Raji (cell line): ENCODE results near the gene PLSCR5.

ENCODE experiments used
- POLR2A ChIP-seq: IDR thresholded peaks from 2 replicates; pipeline ENCODE4 v1.6.1; 2011; ENCODE audit warnings: low read depth, low read length, control low read depth; ENCODE audit not compliant: insufficient read depth

The PLSCR5 gene

GRCh38 chr3:146611096-146611495 lies 6.0 kb upstream of the PLSCR5 start:
- no peak for TF ChIP-seq POLR2A

DNA sequence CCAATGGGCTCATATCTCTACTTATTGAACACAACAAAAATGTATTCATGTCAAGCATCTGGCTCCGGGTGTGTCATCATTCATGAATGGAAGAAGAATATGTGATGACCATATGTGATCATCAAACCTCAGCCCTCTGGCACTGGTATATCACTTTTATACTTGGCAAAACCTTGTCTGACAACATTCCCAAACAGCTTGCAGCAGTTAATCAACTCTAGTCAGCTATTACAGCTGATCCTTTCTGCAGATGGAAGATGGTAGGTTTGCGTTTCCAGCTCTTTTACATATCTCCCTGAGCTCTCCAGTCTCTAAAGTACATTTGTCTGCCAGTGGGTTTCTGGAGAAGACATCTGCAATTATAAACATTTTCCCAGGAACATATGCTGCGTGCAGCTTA lies 6.6 kb downstream of the PLSCR5 start:
- no peak for TF ChIP-seq POLR2A

GRCh38 chr3:146594843-146595482 lies 10.2 kb downstream of the PLSCR5 start:
- TF ChIP-seq POLR2A, result no peak

- TF ChIP-seq POLR2A, result no peak
These were observed 11.4 kb downstream of the PLSCR5 start for GRCh38 chr3:146593776-146594175.

DNA sequence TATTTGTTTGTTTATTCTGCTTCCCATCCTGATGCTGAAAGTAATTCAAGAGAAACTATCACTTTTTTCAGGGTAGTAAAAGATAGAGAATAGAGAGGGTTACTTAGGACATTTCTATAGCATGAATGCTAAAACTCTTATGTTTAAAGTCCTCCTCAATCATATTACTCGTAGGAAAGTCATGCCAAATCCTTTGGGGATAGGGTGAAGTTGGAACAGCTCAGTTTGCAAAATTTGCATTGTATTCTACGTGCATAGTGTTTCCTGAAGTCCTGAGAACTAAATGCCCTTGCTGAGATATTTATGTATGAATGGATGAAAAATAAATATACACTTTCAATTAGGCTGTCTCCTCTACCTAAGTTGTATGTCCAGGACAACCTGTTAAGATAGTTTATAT lies 14.6 kb downstream of the PLSCR5 start:
- TF ChIP-seq POLR2A, result no peak

DNA sequence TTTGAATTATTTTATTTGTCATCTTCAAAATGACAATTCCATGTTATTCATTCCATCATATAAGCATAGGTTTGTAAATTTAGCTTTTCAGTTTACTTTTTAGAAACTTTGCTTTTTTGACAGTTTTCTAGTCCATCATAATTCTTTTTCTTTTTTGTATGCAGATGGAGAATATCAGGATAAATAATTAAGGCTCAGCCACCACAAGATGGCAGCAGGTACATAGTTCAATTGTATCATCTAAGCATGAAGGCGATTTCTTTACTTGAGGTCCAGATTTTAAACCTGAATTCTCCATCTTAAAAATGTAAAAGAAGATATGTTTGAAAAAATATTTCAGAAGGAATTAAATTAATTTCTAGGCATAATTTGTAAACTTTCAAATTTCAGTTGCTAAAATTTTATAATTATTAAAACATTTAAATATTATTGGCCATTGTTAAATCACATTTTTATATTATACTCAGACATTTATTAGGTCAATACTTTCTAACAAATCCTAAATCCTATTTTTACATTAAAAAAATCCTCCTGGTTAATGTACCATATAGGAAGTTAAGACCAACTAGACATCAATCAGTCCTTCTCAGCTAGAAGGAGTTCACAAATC lies 15.1 kb downstream of the PLSCR5 start:
- TF ChIP-seq POLR2A, result no peak

- TF ChIP-seq POLR2A, result no peak
These were observed 20.0 kb downstream of the PLSCR5 start for GRCh38 chr3:146585156-146585555.

GRCh38 chr3:146581951-146582467 lies 23.1 kb downstream of the PLSCR5 start:
- TF ChIP-seq POLR2A, result no peak

GRCh38 chr3:146581080-146581601 lies 24.0 kb downstream of the PLSCR5 start:
- no peak for TF ChIP-seq POLR2A

- no peak for TF ChIP-seq POLR2A
These were observed 27.5 kb downstream of the PLSCR5 start for GRCh38 chr3:146577662-146578061.

DNA sequence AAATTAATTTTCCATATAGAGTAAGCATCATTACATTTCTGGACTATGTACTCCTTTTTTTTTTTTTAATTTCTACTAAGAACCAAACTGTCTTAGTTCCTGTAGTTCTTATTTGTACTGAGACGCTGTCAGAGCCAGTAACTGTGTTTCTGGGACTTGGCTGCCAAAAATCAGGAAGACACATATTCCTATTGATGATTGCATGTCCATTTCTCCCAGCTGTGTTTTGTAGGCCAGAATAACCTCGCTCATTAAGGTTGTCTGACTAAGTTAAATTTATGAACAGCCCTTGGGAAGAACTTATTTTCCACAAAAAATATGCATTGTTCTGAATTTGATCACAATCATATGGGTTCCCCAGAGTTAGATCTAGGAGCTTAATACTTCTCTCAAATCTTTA lies 29.5 kb downstream of the PLSCR5 start:
- no peak for TF ChIP-seq POLR2A

GRCh38 chr3:146574173-146574572 lies 31.0 kb downstream of the PLSCR5 start:
- no peak for TF ChIP-seq POLR2A

GRCh38 chr3:146569314-146569713 lies 35.8 kb downstream of the PLSCR5 start:
- no peak for TF ChIP-seq POLR2A

GRCh38 chr3:146566138-146566537 lies 39.0 kb downstream of the PLSCR5 start:
- TF ChIP-seq POLR2A, result no peak

- TF ChIP-seq POLR2A, result no peak
These were observed 43.3 kb downstream of the PLSCR5 start for GRCh38 chr3:146561879-146562278.

- no peak for TF ChIP-seq POLR2A
These were observed 43.7 kb downstream of the PLSCR5 start for GRCh38 chr3:146561463-146561862.
